GM12891 (cell line): ENCODE measurements around the gene PRRC2C.

ENCODE experiments used
- POLR2A ChIP-seq: IDR thresholded peaks from 2 replicates; pipeline ENCODE4 v1.6.1; 2011; ENCODE audit warnings: low read depth, low read length, control low read depth
- POLR2AphosphoS5 ChIP-seq: IDR thresholded peaks from 2 replicates; pipeline ENCODE4 v1.6.1; 2011; ENCODE audit warnings: low read depth, low read length, control low read depth
- POU2F2 ChIP-seq: IDR thresholded peaks from 2 replicates; pipeline ENCODE4 v1.6.1; 2011; ENCODE audit warnings: low read depth, mild to moderate bottlenecking, control low read depth, low read length, moderate library complexity
- SPI1 ChIP-seq: IDR thresholded peaks from 2 replicates; pipeline ENCODE4 v1.6.1; 2011; ENCODE audit warnings: low read depth, low read length, control low read depth
- TAF1 ChIP-seq: IDR thresholded peaks from 2 replicates; pipeline ENCODE4 v1.6.1; 2011; ENCODE audit warnings: low read depth, low read length, control low read depth

- no peak for TF ChIP-seq POLR2AphosphoS5
- TF ChIP-seq POLR2A: no peak
- no peak for TF ChIP-seq SPI1
- no peak for TF ChIP-seq POU2F2
- TF ChIP-seq TAF1: no peak
These were observed 150.3 kb downstream of the PRRC2C start for GRCh38 chr1:171635661-171636060.
